Measurements from ENCODE around the gene MAP7D3.

MAP7D3 gene

GRCh38 chrX:136212557-136213111 lies 38.6 kb downstream of the MAP7D3 start:
- no peaks in the 10 kb centered on the region for H3K4me1 ChIP-seq (ENCODE audit: control insufficient read depth, insufficient read depth, low read length)
- H3K36me3 ChIP-seq (ENCODE audit: control insufficient read depth, insufficient read depth, low read length): peaks cover 4% of the 10 kb centered on the region
- no peak overlapping the region for H3K9ac ChIP-seq (ENCODE audit: low read depth, low read length)
- no peak overlapping the region for H3K4me3 ChIP-seq (ENCODE audit: low read depth, low read length)
- H3K27me3 ChIP-seq (ENCODE audit: control insufficient read depth, insufficient read depth, low read length): no peaks in the 10 kb centered on the region
- H3K9me3 ChIP-seq (ENCODE audit: control insufficient read depth, insufficient read depth, low read length): no peaks in the 10 kb centered on the region

GRCh38 chrX:136211766-136212556 lies 39.2 kb downstream of the MAP7D3 start:
- H3K9ac ChIP-seq (ENCODE audit: low read depth, low read length): no peak overlapping the region
- no peak overlapping the region for H3K4me3 ChIP-seq (ENCODE audit: low read depth, low read length)
- no peaks in the 10 kb centered on the region for H3K4me1 ChIP-seq (ENCODE audit: control insufficient read depth, insufficient read depth, low read length)
- H3K9me3 ChIP-seq (ENCODE audit: control insufficient read depth, insufficient read depth, low read length): no peaks in the 10 kb centered on the region
- peaks cover 4% of the 10 kb centered on the region for H3K36me3 ChIP-seq (ENCODE audit: control insufficient read depth, insufficient read depth, low read length)
- no peaks in the 10 kb centered on the region for H3K27me3 ChIP-seq (ENCODE audit: control insufficient read depth, insufficient read depth, low read length)

GRCh38 chrX:136210806-136211205 lies 40.4 kb downstream of the MAP7D3 start:
- Histone ChIP-seq H3K27me3 (ENCODE audit: control insufficient read depth, insufficient read depth, low read length) (no peaks in the 10 kb centered on the region), H3K4me3 (ENCODE audit: low read depth, low read length) (no peak overlapping the region), H3K9ac (ENCODE audit: low read depth, low read length) (no peak overlapping the region), H3K9me3 (ENCODE audit: control insufficient read depth, insufficient read depth, low read length) (no peaks in the 10 kb centered on the region), H3K4me1 (ENCODE audit: control insufficient read depth, insufficient read depth, low read length) (no peaks in the 10 kb centered on the region), H3K36me3 (ENCODE audit: control insufficient read depth, insufficient read depth, low read length) (peaks cover 4% of the 10 kb centered on the region)

GRCh38 chrX:136210243-136210642 lies 41.0 kb downstream of the MAP7D3 start:
- peaks cover 4% of the 10 kb centered on the region for H3K36me3 ChIP-seq (ENCODE audit: control insufficient read depth, insufficient read depth, low read length)
- no peak overlapping the region for H3K9ac ChIP-seq (ENCODE audit: low read depth, low read length)
- H3K4me3 ChIP-seq (ENCODE audit: low read depth, low read length): no peak overlapping the region
- peaks cover 2% of the 10 kb centered on the region for H3K4me1 ChIP-seq (ENCODE audit: control insufficient read depth, insufficient read depth, low read length)
- no peaks in the 10 kb centered on the region for H3K27me3 ChIP-seq (ENCODE audit: control insufficient read depth, insufficient read depth, low read length)
- H3K9me3 ChIP-seq (ENCODE audit: control insufficient read depth, insufficient read depth, low read length): no peaks in the 10 kb centered on the region

- Histone ChIP-seq H3K27me3 (ENCODE audit: control insufficient read depth, insufficient read depth, low read length) (no peaks in the 10 kb centered on the region), H3K9ac (ENCODE audit: low read depth, low read length) (no peak overlapping the region)
Measured at GRCh38 chrX:136209751-136210150, 41.4 kb downstream of the MAP7D3 start.

GRCh38 chrX:136209016-136209738 lies 42.0 kb downstream of the MAP7D3 start:
- Histone ChIP-seq H3K4me1 (ENCODE audit: control insufficient read depth, insufficient read depth, low read length) (peaks cover 2% of the 10 kb centered on the region), H3K9ac (ENCODE audit: low read depth, low read length) (no peak overlapping the region), H3K27me3 (ENCODE audit: control insufficient read depth, insufficient read depth, low read length) (no peaks in the 10 kb centered on the region), H3K36me3 (ENCODE audit: control insufficient read depth, insufficient read depth, low read length) (peaks cover 4% of the 10 kb centered on the region), H3K4me3 (ENCODE audit: low read depth, low read length) (no peak overlapping the region), H3K9me3 (ENCODE audit: control insufficient read depth, insufficient read depth, low read length) (no peaks in the 10 kb centered on the region)

More at GRCh38 chrX:136209751-136210150, 41.4 kb downstream of the MAP7D3 start:
- Histone ChIP-seq H3K36me3 (ENCODE audit: control insufficient read depth, insufficient read depth, low read length) (peaks cover 4% of the 10 kb centered on the region), H3K4me3 (ENCODE audit: low read depth, low read length) (no peak overlapping the region), H3K4me1 (ENCODE audit: control insufficient read depth, insufficient read depth, low read length) (peaks cover 2% of the 10 kb centered on the region), H3K9me3 (ENCODE audit: control insufficient read depth, insufficient read depth, low read length) (no peaks in the 10 kb centered on the region)

- Histone ChIP-seq H3K4me1 (ENCODE audit: control insufficient read depth, insufficient read depth, low read length) (peaks cover 2% of the 10 kb centered on the region), H3K4me3 (ENCODE audit: low read depth, low read length) (no peak overlapping the region), H3K9me3 (ENCODE audit: control insufficient read depth, insufficient read depth, low read length) (no peaks in the 10 kb centered on the region)
Measured at GRCh38 chrX:136207546-136207945, 43.7 kb downstream of the MAP7D3 start.

GRCh38 chrX:136206916-136207315 lies 44.3 kb downstream of the MAP7D3 start:
- Histone ChIP-seq H3K9me3 (ENCODE audit: control insufficient read depth, insufficient read depth, low read length) (no peaks in the 10 kb centered on the region), H3K9ac (ENCODE audit: low read depth, low read length) (no peak overlapping the region), H3K36me3 (ENCODE audit: control insufficient read depth, insufficient read depth, low read length) (peaks cover 4% of the 10 kb centered on the region), H3K4me3 (ENCODE audit: low read depth, low read length) (no peak overlapping the region), H3K4me1 (ENCODE audit: control insufficient read depth, insufficient read depth, low read length) (peaks cover 2% of the 10 kb centered on the region), H3K27me3 (ENCODE audit: control insufficient read depth, insufficient read depth, low read length) (no peaks in the 10 kb centered on the region)

More at GRCh38 chrX:136207546-136207945, 43.7 kb downstream of the MAP7D3 start:
- Histone ChIP-seq H3K9ac (ENCODE audit: low read depth, low read length) (no peak overlapping the region), H3K36me3 (ENCODE audit: control insufficient read depth, insufficient read depth, low read length) (peaks cover 4% of the 10 kb centered on the region), H3K27me3 (ENCODE audit: control insufficient read depth, insufficient read depth, low read length) (no peaks in the 10 kb centered on the region)

- H3K9ac ChIP-seq (ENCODE audit: low read depth, low read length): no peak overlapping the region
- peaks cover 2% of the 10 kb centered on the region for H3K4me1 ChIP-seq (ENCODE audit: control insufficient read depth, insufficient read depth, low read length)
- H3K9me3 ChIP-seq (ENCODE audit: control insufficient read depth, insufficient read depth, low read length): no peaks in the 10 kb centered on the region
- peaks cover 4% of the 10 kb centered on the region for H3K36me3 ChIP-seq (ENCODE audit: control insufficient read depth, insufficient read depth, low read length)
- no peak overlapping the region for H3K4me3 ChIP-seq (ENCODE audit: low read depth, low read length)
- no peaks in the 10 kb centered on the region for H3K27me3 ChIP-seq (ENCODE audit: control insufficient read depth, insufficient read depth, low read length)
Measured at GRCh38 chrX:136205882-136206380, 45.3 kb downstream of the MAP7D3 start.

- Histone ChIP-seq H3K4me1 (ENCODE audit: control insufficient read depth, insufficient read depth, low read length) (peaks cover 4% of the 10 kb centered on the region), H3K4me3 (ENCODE audit: low read depth, low read length) (no peak overlapping the region), H3K27me3 (ENCODE audit: control insufficient read depth, insufficient read depth, low read length) (no peaks in the 10 kb centered on the region), H3K9me3 (ENCODE audit: control insufficient read depth, insufficient read depth, low read length) (no peaks in the 10 kb centered on the region), H3K9ac (ENCODE audit: low read depth, low read length) (no peak overlapping the region), H3K36me3 (ENCODE audit: control insufficient read depth, insufficient read depth, low read length) (peaks cover 4% of the 10 kb centered on the region)
Measured at GRCh38 chrX:136204571-136204970, 46.6 kb downstream of the MAP7D3 start.

- no peaks in the 10 kb centered on the region for H3K27me3 ChIP-seq (ENCODE audit: control insufficient read depth, insufficient read depth, low read length)
- H3K36me3 ChIP-seq (ENCODE audit: control insufficient read depth, insufficient read depth, low read length): peaks cover 4% of the 10 kb centered on the region
- H3K4me3 ChIP-seq (ENCODE audit: low read depth, low read length): no peak overlapping the region
- H3K9me3 ChIP-seq (ENCODE audit: control insufficient read depth, insufficient read depth, low read length): no peaks in the 10 kb centered on the region
- no peak overlapping the region for H3K9ac ChIP-seq (ENCODE audit: low read depth, low read length)
- H3K4me1 ChIP-seq (ENCODE audit: control insufficient read depth, insufficient read depth, low read length): peaks cover 6% of the 10 kb centered on the region
Measured at GRCh38 chrX:136203951-136204350, 47.2 kb downstream of the MAP7D3 start.
